ENCODE measurements around the gene CASK. TPM values are rescaled to one million over a fixed set of nuclear protein-coding genes. Genes with fewer than 3 reads are reported as not detected.

Gene CASK
- total RNA-seq, 1 experiment from 2014 or later, result 54.6 TPM

DNA sequence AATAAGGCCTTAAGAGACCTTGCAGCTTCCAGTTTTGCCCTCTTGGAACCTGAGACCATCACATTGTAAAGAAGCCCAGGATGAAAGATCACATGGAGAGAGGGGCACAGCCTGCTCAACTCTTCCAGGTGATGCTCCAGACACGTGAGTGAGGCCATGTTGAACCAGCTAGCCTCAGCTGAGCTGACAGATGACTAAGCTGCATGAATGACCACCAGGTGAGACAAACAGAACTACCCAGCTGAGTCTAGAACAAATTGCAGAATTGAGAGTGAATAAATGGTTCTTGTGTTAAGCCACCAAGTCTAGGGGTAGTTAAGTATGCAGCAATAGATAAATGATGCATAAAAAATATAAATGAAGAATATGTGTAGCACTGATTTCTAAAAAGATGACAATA is 216.1 kb downstream of the CASK start:
- no peak for TF ChIP-seq RORB (CRISPR knock-in tag; IDR thresholded peaks at IDR 0.05)
- TF ChIP-seq, protein P1, sequence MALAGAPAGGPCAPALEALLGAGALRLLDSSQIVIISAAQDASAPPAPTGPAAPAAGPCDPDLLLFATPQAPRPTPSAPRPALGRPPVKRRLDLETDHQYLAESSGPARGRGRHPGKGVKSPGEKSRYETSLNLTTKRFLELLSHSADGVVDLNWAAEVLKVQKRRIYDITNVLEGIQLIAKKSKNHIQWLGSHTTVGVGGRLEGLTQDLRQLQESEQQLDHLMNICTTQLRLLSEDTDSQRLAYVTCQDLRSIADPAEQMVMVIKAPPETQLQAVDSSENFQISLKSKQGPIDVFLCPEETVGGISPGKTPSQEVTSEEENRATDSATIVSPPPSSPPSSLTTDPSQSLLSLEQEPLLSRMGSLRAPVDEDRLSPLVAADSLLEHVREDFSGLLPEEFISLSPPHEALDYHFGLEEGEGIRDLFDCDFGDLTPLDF (CRISPR knock-in tag; IDR thresholded peaks at IDR 0.05), result no peak
- TF ChIP-seq TEAD1 (CRISPR knock-in tag; IDR thresholded peaks at IDR 0.05), result no peak
- TF ChIP-seq, protein P2, sequence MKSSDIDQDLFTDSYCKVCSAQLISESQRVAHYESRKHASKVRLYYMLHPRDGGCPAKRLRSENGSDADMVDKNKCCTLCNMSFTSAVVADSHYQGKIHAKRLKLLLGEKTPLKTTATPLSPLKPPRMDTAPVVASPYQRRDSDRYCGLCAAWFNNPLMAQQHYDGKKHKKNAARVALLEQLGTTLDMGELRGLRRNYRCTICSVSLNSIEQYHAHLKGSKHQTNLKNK (CRISPR knock-in tag; IDR thresholded peaks at IDR 0.05), result no peak
- TF ChIP-seq, protein P3, sequence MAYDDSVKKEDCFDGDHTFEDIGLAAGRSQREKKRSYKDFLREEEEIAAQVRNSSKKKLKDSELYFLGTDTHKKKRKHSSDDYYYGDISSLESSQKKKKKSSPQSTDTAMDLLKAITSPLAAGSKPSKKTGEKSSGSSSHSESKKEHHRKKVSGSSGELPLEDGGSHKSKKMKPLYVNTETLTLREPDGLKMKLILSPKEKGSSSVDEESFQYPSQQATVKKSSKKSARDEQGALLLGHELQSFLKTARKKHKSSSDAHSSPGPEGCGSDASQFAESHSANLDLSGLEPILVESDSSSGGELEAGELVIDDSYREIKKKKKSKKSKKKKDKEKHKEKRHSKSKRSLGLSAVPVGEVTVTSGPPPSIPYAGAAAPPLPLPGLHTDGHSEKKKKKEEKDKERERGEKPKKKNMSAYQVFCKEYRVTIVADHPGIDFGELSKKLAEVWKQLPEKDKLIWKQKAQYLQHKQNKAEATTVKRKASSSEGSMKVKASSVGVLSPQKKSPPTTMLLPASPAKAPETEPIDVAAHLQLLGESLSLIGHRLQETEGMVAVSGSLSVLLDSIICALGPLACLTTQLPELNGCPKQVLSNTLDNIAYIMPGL (CRISPR knock-in tag; IDR thresholded peaks at IDR 0.05), result no peak
- TF ChIP-seq RELA (CRISPR knock-in tag; IDR thresholded peaks at IDR 0.05; ENCODE audit: borderline replicate concordance), result no peak
- TF ChIP-seq, protein P4, sequence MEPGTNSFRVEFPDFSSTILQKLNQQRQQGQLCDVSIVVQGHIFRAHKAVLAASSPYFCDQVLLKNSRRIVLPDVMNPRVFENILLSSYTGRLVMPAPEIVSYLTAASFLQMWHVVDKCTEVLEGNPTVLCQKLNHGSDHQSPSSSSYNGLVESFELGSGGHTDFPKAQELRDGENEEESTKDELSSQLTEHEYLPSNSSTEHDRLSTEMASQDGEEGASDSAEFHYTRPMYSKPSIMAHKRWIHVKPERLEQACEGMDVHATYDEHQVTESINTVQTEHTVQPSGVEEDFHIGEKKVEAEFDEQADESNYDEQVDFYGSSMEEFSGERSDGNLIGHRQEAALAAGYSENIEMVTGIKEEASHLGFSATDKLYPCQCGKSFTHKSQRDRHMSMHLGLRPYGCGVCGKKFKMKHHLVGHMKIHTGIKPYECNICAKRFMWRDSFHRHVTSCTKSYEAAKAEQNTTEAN (CRISPR knock-in tag; IDR thresholded peaks at IDR 0.05), result no peak
- TF ChIP-seq SMAD4 (CRISPR knock-in tag; IDR thresholded peaks at IDR 0.05), result no peak
- TF ChIP-seq ZNF138 (CRISPR knock-in tag; conservative IDR thresholded peaks at IDR 0.05), result no peak
- TF ChIP-seq CREM (CRISPR knock-in tag; IDR thresholded peaks at IDR 0.05), result no peak
- TF ChIP-seq SOX15 (CRISPR knock-in tag; IDR thresholded peaks at IDR 0.05), result no peak
- no peak for TF ChIP-seq GRHL2 (CRISPR knock-in tag; IDR thresholded peaks at IDR 0.05; ENCODE audit: insufficient replicate concordance, severe bottlenecking)
- TF ChIP-seq NR2C2 (CRISPR knock-in tag; IDR thresholded peaks at IDR 0.05), result no peak
- TF ChIP-seq FOXP1 (CRISPR knock-in tag; IDR thresholded peaks at IDR 0.05; ENCODE audit: borderline replicate concordance), result no peak
- TF ChIP-seq, protein P5, sequence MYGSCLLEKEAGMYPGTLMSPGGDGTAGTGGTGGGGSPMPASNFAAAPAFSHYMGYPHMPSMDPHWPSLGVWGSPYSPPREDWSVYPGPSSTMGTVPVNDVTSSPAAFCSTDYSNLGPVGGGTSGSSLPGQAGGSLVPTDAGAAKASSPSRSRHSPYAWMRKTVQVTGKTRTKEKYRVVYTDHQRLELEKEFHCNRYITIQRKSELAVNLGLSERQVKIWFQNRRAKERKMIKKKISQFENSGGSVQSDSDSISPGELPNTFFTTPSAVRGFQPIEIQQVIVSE (CRISPR knock-in tag; IDR thresholded peaks at IDR 0.05; ENCODE audit: borderline replicate concordance), result no peak
- TF ChIP-seq ZNF416 (CRISPR knock-in tag; IDR thresholded peaks at IDR 0.05), result no peak
- TF ChIP-seq NFYB (CRISPR knock-in tag; conservative IDR thresholded peaks at IDR 0.05; ENCODE audit: low read depth), result no peak
- no peak for TF ChIP-seq GTF2I (CRISPR knock-in tag; conservative IDR thresholded peaks at IDR 0.05)
- TF ChIP-seq, protein P6, sequence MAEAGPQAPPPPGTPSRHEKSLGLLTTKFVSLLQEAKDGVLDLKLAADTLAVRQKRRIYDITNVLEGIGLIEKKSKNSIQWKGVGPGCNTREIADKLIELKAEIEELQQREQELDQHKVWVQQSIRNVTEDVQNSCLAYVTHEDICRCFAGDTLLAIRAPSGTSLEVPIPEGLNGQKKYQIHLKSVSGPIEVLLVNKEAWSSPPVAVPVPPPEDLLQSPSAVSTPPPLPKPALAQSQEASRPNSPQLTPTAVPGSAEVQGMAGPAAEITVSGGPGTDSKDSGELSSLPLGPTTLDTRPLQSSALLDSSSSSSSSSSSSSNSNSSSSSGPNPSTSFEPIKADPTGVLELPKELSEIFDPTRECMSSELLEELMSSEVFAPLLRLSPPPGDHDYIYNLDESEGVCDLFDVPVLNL (CRISPR knock-in tag; IDR thresholded peaks at IDR 0.05; ENCODE audit: borderline replicate concordance, low read depth), result no peak
- TF ChIP-seq, protein P7, sequence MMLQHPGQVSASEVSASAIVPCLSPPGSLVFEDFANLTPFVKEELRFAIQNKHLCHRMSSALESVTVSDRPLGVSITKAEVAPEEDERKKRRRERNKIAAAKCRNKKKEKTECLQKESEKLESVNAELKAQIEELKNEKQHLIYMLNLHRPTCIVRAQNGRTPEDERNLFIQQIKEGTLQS (CRISPR knock-in tag; conservative IDR thresholded peaks at IDR 0.05), result no peak
- Mint-ChIP-seq H3K27me3 (ENCODE audit: low read depth) (no peaks in the 10 kb centered on the region), H3K9me3 (no peaks in the 10 kb centered on the region), H3K4me3 (no peak overlapping the region), H3K36me3 (no peaks in the 10 kb centered on the region), H3K27ac (peak overlapping the region; percentile 60; the same call in 1 of the 2 replicates), H3K4me1 (peaks cover 50% of the 10 kb centered on the region)
- ATAC-seq, result no peak
- no peak for DNase-seq (ENCODE audit: low spot score)
- POLR2A ChIA-PET, result no interaction called here
- CTCF ChIA-PET, result no interaction called here

Measured in WTC11 (cell line).